D721Med (cell line): ENCODE results near the gene DCANP1.

Source experiments
- DNase-seq: peaks from one replicate; pipeline ENCODE4 v3.0.0; 2011; ENCODE audit warnings: low spot score; ENCODE audit not compliant: insufficient read length
- FAIRE-seq: peaks from 2 replicates; lab custom pipeline; 2011; peaks lifted over from hg19 to GRCh38; lab: Jason Lieb, UNC
- CTCF ChIP-seq: IDR thresholded peaks from 2 replicates; pipeline ENCODE4 v1.5.1; 2012; ENCODE audit warnings: mild to moderate bottlenecking, control low read depth; ENCODE audit not compliant: insufficient read depth; ENCODE audit errors: missing control alignments

DCANP1 gene

GRCh38 chr5:135461481-135462151, 14.5 kb upstream of the DCANP1 start:
- no peak for TF ChIP-seq CTCF
- no peak for FAIRE-seq
- DNase-seq: no peak

DNA sequence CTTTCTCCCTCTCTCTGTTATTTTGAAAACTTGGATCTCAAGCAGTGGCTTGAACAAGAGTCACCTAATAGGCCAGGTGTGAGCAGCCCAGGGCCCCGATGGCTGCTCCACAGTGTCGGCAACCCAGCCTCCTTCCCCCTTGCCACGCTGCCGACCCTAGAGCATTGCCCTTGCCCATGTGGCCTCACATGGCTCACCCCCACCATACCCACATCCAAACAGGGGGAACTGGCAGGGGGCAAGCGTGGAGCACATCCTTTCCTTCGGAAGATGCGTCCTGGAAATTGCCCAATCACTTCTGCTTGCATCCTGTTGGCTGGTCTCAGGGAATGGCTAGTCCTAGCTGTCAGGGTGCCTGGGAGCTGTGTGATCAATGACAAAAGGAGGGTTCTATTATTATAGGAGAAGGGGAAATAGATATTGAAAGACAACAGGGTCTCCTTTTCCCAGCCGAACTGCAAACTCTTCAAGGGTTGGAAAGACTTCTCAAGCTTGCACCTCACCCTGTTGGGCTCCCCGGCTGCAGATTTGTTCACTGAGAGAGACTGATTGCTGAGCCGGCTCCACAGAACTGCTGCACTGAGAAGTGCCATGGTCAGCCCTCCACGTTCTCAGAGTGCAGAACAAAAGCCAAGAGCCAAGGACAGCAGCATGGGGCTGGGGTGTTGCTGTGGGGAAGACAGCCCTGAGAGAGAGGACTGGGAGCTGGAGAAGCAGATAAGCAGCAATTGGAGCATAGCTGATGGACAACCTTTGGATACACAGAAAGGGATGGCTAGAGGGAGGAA, 13.3 kb upstream of the DCANP1 start:
- FAIRE-seq: no peak
- DNase-seq: no peak
- no peak for TF ChIP-seq CTCF

- no peak for FAIRE-seq
- TF ChIP-seq CTCF: no peak
- DNase-seq: no peak
Observed at GRCh38 chr5:135458921-135459331, 11.8 kb upstream of the DCANP1 start.

GRCh38 chr5:135458356-135458755, 11.2 kb upstream of the DCANP1 start:
- FAIRE-seq (no peak), DNase-seq (no peak)
- TF ChIP-seq CTCF: no peak

GRCh38 chr5:135457424-135458071, 10.4 kb upstream of the DCANP1 start:
- TF ChIP-seq CTCF: peak; percentile 94
- DNase-seq (peak; percentile 83), FAIRE-seq (no peak)

- DNase-seq (no peak), FAIRE-seq (no peak)
- no peak for TF ChIP-seq CTCF
Observed at GRCh38 chr5:135456238-135457099, 9.3 kb upstream of the DCANP1 start.
